A549 (cell line): Measurements from ENCODE around the gene SOHLH2.

Experiments used
- BCL3 ChIP-seq: fragments of >200 bp; sonication (Bioruptor Twin); formaldehyde crosslinking; IDR thresholded peaks from 3 replicates; pipeline ENCODE4 v1.6.1; 2016
- CBX2 ChIP-seq: fragments of 200-600 bp; sonication (generic); IDR thresholded peaks from 2 replicates; pipeline ENCODE4 v1.6.1; 2016; ENCODE audit warnings: low read depth, mild to moderate bottlenecking, borderline replicate concordance
- CTCF ChIP-seq: fragments of >200 bp; sonication (Bioruptor Twin); formaldehyde crosslinking; IDR thresholded peaks from 3 replicates; pipeline ENCODE4 v1.5.1; 2016
- EP300 ChIP-seq, 2 experiments: fragments of >200 bp; sonication (Bioruptor Twin); formaldehyde crosslinking; IDR thresholded peaks; 2 replicates in 1 of 2; 3 replicates in 1 of 2; pipeline ENCODE4 v1.6.1; 2016 to 2017
- HOXB13 ChIP-seq: fragments of 250-450 bp; sonication (Bioruptor Pico); IDR thresholded peaks from 2 replicates; pipeline ENCODE4 v1.5.0; 2020; ENCODE audit warnings: low read depth, mild to moderate bottlenecking, moderate library complexity
- HOXB5 ChIP-seq: fragments of 250-450 bp; sonication (Bioruptor Pico); IDR thresholded peaks from 2 replicates; pipeline ENCODE4 v1.5.0; 2020; ENCODE audit warnings: mild to moderate bottlenecking, moderate library complexity
- MAX ChIP-seq: IDR thresholded peaks from 2 replicates; pipeline ENCODE4 v1.6.1; 2012
- MAZ ChIP-seq: fragments of 150-350 bp; IDR thresholded peaks from 2 replicates; pipeline ENCODE4 v1.6.1; 2014; ENCODE audit warnings: antibody characterized with exemption, low read depth, low read length, borderline replicate concordance
- PHF8 ChIP-seq: fragments of 200-600 bp; sonication (generic); IDR thresholded peaks from 2 replicates; pipeline ENCODE4 v1.6.1; 2016; ENCODE audit warnings: low read depth, mild to moderate bottlenecking, antibody characterized with exemption, moderate library complexity, borderline replicate concordance
- POLR2A ChIP-seq: IDR thresholded peaks from 2 replicates; pipeline ENCODE4 v1.6.1; 2012; ENCODE audit warnings: mild to moderate bottlenecking, low read length
- RAD21 ChIP-seq, 2 experiments: fragments of >200 bp in 1 of 2; sonication (Bioruptor Twin) in 1 of 2; formaldehyde crosslinking in 1 of 2; IDR thresholded peaks in 1 of 2; conservative IDR thresholded peaks in 1 of 2; 2 replicates in 1 of 2; 3 replicates in 1 of 2; pipeline ENCODE4 v1.6.1; 2012 to 2018; ENCODE audit warnings: inconsistent platforms in 1 of 2
- RFX5 ChIP-seq: fragments of 450-650 bp; IDR thresholded peaks from 2 replicates; pipeline ENCODE4 v1.7.1; 2014; ENCODE audit warnings: antibody characterized with exemption, mild to moderate bottlenecking, moderate library complexity
- SREBF2 ChIP-seq: fragments of 450-650 bp; IDR thresholded peaks from 2 replicates; pipeline ENCODE4 v1.6.1; 2014; ENCODE audit warnings: mild to moderate bottlenecking, moderate library complexity

- no peak for TF ChIP-seq BCL3
- TF ChIP-seq CTCF, result no peak
- no peak for TF ChIP-seq HOXB5
- TF ChIP-seq MAZ, result no peak
- TF ChIP-seq SREBF2, result no peak
- no peak for TF ChIP-seq RFX5
- TF ChIP-seq RAD21 (conservative IDR thresholded peaks at IDR 0.05 in 1 of 2, IDR thresholded peaks at IDR 0.05 in 1 of 2), result no peak
- TF ChIP-seq PHF8, result no peak
- TF ChIP-seq CBX2, result no peak
- no peak for TF ChIP-seq POLR2A
- TF ChIP-seq HOXB13 (CRISPR knock-in tag), result no peak
- TF ChIP-seq MAX, result no peak
- TF ChIP-seq EP300 (IDR thresholded peaks at IDR 0.05), result no peak
These were observed 67.7 kb downstream of the SOHLH2 start for GRCh38 chr13:36146511-36147269.
